Mucosa of descending colon (tissue), 3 donors: ENCODE results near the gene DDX10. TPM values are rescaled to one million over a fixed set of nuclear protein-coding genes. Genes with fewer than 3 reads are reported as not detected.

Experiments used
- ATAC-seq: fragments of 200-7000 bp; cut with Tn5 transposase; one replicate; pipeline ENCODE4 v1.9.1; 2020; ENCODE audit warnings: mild to moderate bottlenecking, moderate library complexity
- DNase-seq, 3 donors: peaks; one replicate each; pipeline ENCODE4 v3.0.0-alpha.2; 2020
- H3K36me3 ChIP-seq: fragments of 200-600 bp; one replicate; pipeline ENCODE4 v1.8.0; 2021; ENCODE audit warnings: low read depth, mild to moderate bottlenecking
- H3K4me1 ChIP-seq: fragments of 200-600 bp; one replicate; pipeline ENCODE4 v1.8.0; 2021; ENCODE audit warnings: low read depth, mild to moderate bottlenecking
- H3K4me3 ChIP-seq: fragments of 200-600 bp; one replicate; pipeline ENCODE4 v1.8.0; 2021; ENCODE audit warnings: mild to moderate bottlenecking
- H3K9me3 ChIP-seq: fragments of 200-600 bp; one replicate; pipeline ENCODE4 v1.8.0; 2021; ENCODE audit warnings: mild to moderate bottlenecking
- intact Hi-C, 2 donors: fragments of 100-400 bp; cut with DNase I in 1 of 2; cut with micrococcal nuclease in 1 of 2; formaldehyde crosslinking; loops; one replicate each; pipeline versions ENCODE4 v1.11.0 to v1.11.1; 2022; cut with DNase I, micrococcal nuclease
- total RNA-seq, 3 donors: library from RNA; stranded (reverse); fragmentation: NEBNext Ultra II Directional in 2 of 3; extraction: Animal tissue kit (Norgen Biotek cat#: 25700) in 2 of 3; gene quantifications; one replicate each; pipeline versions ENCODE4 v1.2.1 to v1.2.4, GENCODE V29; 2021 to 2023
- TF ChIP-seq, protein P1 (sequence below): fragments of 200-600 bp; IDR thresholded peaks from one replicate; pipeline ENCODE4 v1.8.0; 2022; ENCODE audit warnings: antibody characterized with exemption, mild to moderate bottlenecking
- donor health status: DM: no; HTN: no; CAD: no; lungs with moderate emphysema.
- donor health status: DM: no; HTN: no; CAD: no.
- donor health status: DM: no; HTN: yes; CAD: no.

Gene DDX10
- total RNA-seq, 3 donors from 2014 or later: 16.1 to 18.3 (median 17.3) TPM

DNA sequence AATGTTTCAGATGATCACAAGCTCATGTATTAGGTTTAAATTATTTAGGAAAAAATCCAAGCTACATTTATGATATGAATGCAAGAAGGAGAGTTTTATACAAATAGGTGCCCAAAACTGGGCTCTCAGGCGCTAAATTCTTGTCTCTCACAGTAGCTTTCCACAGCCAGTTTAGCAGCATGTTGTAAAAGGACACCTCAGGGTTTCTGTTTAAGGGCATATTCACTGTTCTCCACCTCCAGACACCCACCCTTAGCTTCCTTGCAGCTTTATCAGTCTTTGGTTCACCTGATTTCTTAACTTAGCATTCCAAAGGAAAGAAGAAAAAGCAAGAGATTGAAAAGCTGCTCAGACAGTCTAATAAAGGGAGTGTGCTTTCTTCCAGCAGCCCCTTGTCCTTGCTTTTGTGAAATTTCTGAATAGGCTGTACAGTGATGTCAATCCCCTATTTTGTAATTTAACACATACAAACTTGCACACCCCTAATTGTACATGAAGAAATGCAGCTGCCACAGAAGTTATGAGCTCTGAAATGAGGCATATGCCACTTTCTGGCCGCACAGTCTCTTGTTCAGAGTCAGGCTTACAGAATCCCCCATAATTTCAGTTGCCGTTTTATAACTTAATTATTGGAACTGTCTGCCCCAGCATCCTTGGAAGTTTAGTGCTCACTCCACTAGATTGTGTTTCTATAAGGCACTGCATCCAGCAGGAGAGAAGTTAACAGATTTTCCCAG lies 262.1 kb downstream of the DDX10 start:
- TF ChIP-seq, protein P1, sequence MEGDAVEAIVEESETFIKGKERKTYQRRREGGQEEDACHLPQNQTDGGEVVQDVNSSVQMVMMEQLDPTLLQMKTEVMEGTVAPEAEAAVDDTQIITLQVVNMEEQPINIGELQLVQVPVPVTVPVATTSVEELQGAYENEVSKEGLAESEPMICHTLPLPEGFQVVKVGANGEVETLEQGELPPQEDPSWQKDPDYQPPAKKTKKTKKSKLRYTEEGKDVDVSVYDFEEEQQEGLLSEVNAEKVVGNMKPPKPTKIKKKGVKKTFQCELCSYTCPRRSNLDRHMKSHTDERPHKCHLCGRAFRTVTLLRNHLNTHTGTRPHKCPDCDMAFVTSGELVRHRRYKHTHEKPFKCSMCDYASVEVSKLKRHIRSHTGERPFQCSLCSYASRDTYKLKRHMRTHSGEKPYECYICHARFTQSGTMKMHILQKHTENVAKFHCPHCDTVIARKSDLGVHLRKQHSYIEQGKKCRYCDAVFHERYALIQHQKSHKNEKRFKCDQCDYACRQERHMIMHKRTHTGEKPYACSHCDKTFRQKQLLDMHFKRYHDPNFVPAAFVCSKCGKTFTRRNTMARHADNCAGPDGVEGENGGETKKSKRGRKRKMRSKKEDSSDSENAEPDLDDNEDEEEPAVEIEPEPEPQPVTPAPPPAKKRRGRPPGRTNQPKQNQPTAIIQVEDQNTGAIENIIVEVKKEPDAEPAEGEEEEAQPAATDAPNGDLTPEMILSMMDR: no peak
- ATAC-seq: no peak
- no peaks in the 10 kb centered on the region for H3K4me1 ChIP-seq
- H3K4me3 ChIP-seq: no peak overlapping the region
- intact Hi-C loops: no loop called here
- no peaks in the 10 kb centered on the region for H3K9me3 ChIP-seq
- no peaks in the 10 kb centered on the region for H3K36me3 ChIP-seq
- DNase-seq: no peak

DNA sequence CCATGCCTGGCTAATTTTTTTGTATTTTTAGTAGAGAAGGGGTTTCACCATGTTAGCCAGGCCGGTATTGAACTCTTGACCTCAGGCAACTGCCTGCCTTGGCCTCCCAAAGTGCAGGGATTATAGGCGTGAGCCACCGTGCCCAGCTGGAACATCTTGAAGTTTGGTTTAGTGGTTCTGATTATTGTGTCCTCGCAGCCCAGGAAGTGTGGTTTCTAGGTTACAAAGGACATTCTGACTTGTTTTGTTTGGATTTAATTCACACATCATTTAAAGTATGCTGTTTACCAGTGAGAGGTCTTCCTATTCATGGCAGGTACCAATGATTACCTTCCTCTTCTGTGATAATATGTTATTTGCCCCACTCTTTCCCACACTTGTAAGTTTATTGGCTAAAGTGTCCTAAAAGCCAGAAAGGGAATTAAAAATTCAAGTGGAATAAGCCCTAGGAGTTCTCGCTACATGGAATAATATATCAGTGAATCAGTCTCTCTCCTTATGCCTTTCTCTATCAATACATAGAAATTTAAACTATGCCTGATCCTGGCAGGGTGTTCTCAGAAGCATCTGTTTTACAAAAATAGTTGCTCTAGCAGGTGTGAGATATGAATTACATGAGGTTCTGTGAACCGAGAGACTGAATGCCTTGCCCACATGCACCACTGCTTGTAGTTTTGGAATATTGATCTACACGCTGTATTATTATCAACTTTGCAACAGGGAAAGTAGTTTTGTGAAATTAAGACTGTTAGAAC lies 263.1 kb downstream of the DDX10 start:
- no peaks in the 10 kb centered on the region for H3K9me3 ChIP-seq
- no peaks in the 10 kb centered on the region for H3K36me3 ChIP-seq
- TF ChIP-seq, protein P1: no peak
- DNase-seq (no peak), ATAC-seq (no peak)
- H3K4me1 ChIP-seq: no peaks in the 10 kb centered on the region
- no peak overlapping the region for H3K4me3 ChIP-seq
- intact Hi-C loops: no loop called here

DNA sequence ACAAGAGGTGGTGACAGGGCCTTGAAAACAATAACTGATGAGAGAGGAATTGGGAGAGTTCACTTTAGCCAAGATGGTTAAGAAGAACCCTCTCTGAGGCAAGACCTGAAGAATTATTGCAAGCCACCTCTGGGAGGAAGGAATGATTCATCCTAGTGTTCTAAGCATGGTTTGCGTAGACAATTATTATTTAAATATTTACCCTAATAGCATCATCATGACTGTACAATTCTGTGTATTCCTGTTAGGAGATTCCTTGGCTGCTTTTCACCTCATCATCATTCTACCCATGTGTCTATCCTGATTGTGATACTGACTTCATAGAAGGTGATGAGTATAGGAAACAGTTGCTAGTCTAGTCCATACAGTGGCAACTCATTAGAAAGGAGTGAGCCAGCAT lies 264.4 kb downstream of the DDX10 start:
- Histone ChIP-seq H3K9me3 (no peaks in the 10 kb centered on the region), H3K36me3 (no peaks in the 10 kb centered on the region), H3K4me1 (no peaks in the 10 kb centered on the region), H3K4me3 (no peak overlapping the region)
- ATAC-seq (no peak), DNase-seq (no peak)
- intact Hi-C loops: no loop called here
- TF ChIP-seq, protein P1: no peak

DNA sequence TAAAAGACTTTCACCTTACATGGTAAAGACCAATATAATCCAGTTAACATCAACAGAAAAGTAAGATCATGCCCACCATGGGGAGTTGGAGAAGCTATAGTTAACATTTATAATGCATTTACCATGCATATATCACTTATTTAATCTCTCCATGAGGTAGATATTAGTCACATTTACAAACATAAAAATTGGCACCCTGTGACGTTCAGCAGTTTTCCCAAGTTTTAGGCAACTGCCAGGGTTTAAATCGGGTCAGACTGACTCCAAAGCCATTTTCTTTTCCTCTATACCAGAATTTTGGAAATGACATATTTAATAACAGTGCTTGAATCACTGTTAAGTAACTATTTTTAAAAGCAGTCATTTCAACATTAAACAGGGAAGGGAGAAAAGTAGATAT lies 266.3 kb downstream of the DDX10 start:
- no peaks in the 10 kb centered on the region for H3K36me3 ChIP-seq
- DNase-seq: no peak
- ATAC-seq: no peak
- intact Hi-C loops: no loop called here
- H3K4me3 ChIP-seq: no peak overlapping the region
- no peaks in the 10 kb centered on the region for H3K9me3 ChIP-seq
- H3K4me1 ChIP-seq: no peaks in the 10 kb centered on the region
- TF ChIP-seq, protein P1: no peak

DNA sequence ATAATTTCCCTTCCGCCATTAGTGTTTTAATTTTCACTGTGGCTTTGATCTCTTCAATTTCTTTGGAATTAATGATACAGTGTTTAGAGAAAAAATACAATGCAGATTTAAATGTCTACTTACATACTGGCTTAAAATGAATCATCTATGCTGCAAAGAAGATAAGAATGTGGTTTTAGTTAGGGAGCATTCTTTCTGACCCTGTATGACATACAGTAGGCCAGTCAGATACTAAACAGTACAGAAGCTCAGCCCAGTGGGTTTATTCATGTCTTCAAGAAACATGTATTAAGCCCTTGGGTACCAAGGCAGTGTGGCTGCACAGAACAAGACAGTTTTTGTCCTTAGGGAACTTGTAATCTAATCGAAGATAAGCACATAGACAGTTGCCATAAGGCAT lies 268.8 kb downstream of the DDX10 start:
- TF ChIP-seq, protein P1: no peak
- DNase-seq (no peak), ATAC-seq (no peak)
- Histone ChIP-seq H3K4me3 (no peak overlapping the region), H3K9me3 (no peaks in the 10 kb centered on the region), H3K36me3 (no peaks in the 10 kb centered on the region), H3K4me1 (no peaks in the 10 kb centered on the region)
- intact Hi-C loops: no loop called here
